Activated gamma-delta T cell treated with anti-CD3 and anti-CD28 coated beads, Interleukin-2, amount 50 U/mL, for 16 hours (primary cell): ENCODE measurements around the gene TIMM22.

Experiments used
- DNase-seq: peaks from one replicate; pipeline ENCODE4 v3.0.0-alpha.2; 2020; ENCODE audit warnings: low read depth

Gene TIMM22

GRCh38 chr17:1022278-1023024, 25.5 kb downstream of the TIMM22 start:
- DNase-seq, result no peak

GRCh38 chr17:1024076-1024475, 27.1 kb downstream of the TIMM22 start:
- no peak for DNase-seq

GRCh38 chr17:1025733-1026598, 29.0 kb downstream of the TIMM22 start:
- no peak for DNase-seq

GRCh38 chr17:1026599-1026975, 29.7 kb downstream of the TIMM22 start:
- no peak for DNase-seq

- DNase-seq, result no peak
Observed at GRCh38 chr17:1027044-1027443, 30.1 kb downstream of the TIMM22 start.

GRCh38 chr17:1029196-1029921, 32.4 kb downstream of the TIMM22 start:
- no peak for DNase-seq

GRCh38 chr17:1029922-1030644, 33.2 kb downstream of the TIMM22 start:
- DNase-seq, result no peak

- DNase-seq, result no peak
Observed at GRCh38 chr17:1030684-1031532, 34.0 kb downstream of the TIMM22 start.

GRCh38 chr17:1031711-1032110, 34.8 kb downstream of the TIMM22 start:
- no peak for DNase-seq

GRCh38 chr17:1032391-1032790, 35.5 kb downstream of the TIMM22 start:
- no peak for DNase-seq

GRCh38 chr17:1033503-1033902, 36.6 kb downstream of the TIMM22 start:
- no peak for DNase-seq

- no peak for DNase-seq
Observed at GRCh38 chr17:1034652-1035210, 37.8 kb downstream of the TIMM22 start.

- no peak for DNase-seq
Observed at GRCh38 chr17:1035546-1036170, 38.7 kb downstream of the TIMM22 start.

GRCh38 chr17:1036171-1036844, 39.4 kb downstream of the TIMM22 start:
- no peak for DNase-seq

GRCh38 chr17:1036845-1037237, 39.9 kb downstream of the TIMM22 start:
- no peak for DNase-seq

GRCh38 chr17:1037238-1037879, 40.4 kb downstream of the TIMM22 start:
- DNase-seq, result no peak

- DNase-seq, result no peak
Observed at GRCh38 chr17:1038459-1039122, 41.7 kb downstream of the TIMM22 start.

- no peak for DNase-seq
Observed at GRCh38 chr17:1039123-1039507, 42.2 kb downstream of the TIMM22 start.
